ENCODE measurements around the gene SMC2. TPM values are rescaled to one million over a fixed set of nuclear protein-coding genes. Genes with fewer than 3 reads are reported as not detected.

The SMC2 gene
- total and polyA plus RNA-seq, 10 of the 15 experiments (the other 5 are each of a cell fraction or from before 2014, with no cell fraction given), result 22.9 to 116 (median 50.0) TPM

DNA sequence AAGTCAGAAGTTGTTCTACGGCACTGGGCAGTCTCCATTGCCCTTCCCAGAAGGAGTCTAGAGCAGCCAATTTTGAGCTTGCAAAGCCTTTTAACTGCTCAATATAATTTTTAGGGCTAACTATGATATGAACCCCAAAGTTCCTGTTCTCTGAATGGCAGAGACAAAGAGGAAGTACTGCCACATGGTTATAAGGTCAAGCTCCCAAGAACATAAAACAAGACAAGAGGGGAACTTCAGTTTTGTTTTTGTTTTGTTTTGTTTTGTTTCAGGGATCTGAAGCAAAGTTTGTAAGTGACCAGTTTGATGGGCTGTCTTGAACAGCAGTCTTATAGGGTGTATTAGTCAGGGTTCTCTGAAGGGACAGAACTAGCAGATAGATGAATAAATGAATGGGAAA, 11.9 kb upstream of the SMC2 start:
- no TSS peak for BruUV-seq (replicated peaks)
- FAIRE-seq (no peak), ATAC-seq (no peak), DNase-seq (ENCODE audit: low read depth, low spot score) (no peak)
- Histone ChIP-seq H2AFZ (ENCODE audit: control insufficient read depth, low read depth, low read length) (no peak overlapping the region), H3K4me3 (no peak overlapping the region), H3K27ac (ENCODE audit: control insufficient read depth, insufficient read depth) (no peak overlapping the region), H4K20me1 (ENCODE audit: control insufficient read depth, insufficient read depth) (no peaks in the 10 kb centered on the region), H3K4me1 (ENCODE audit: control insufficient read depth, insufficient read depth, low read length) (no peaks in the 10 kb centered on the region), H3K36me3 (ENCODE audit: control insufficient read depth in 2 of 2, insufficient read depth in 2 of 2, low read length in 1 of 2) (no peaks in the 10 kb centered on the region), H3K79me2 (ENCODE audit: control insufficient read depth, insufficient read depth, low read length) (no peaks in the 10 kb centered on the region), H3K9ac (ENCODE audit: control insufficient read depth, insufficient read depth, low read length) (no peak overlapping the region), H3K27me3 (replicated peaks in 1 of 2; ENCODE audit: control insufficient read depth in 2 of 2, insufficient read depth in 2 of 2, low read length in 1 of 2) (no peaks in the 10 kb centered on the region), H3K9me3 (replicated peaks; ENCODE audit: control insufficient read depth, insufficient read depth, low read length) (peaks cover 2% of the 10 kb centered on the region; the same call in 1 of the 3 replicates), H3K4me2 (ENCODE audit: control insufficient read depth, insufficient read depth) (no peak overlapping the region)
- 100% methylated on average over 1 of the region's 1 CpG for WGBS (ENCODE audit: insufficient coverage, insufficient replicate concordance, low lambda C conversion rate, missing lambda C conversion rate)
- ChIA-PET SMC1A (ENCODE audit: uncharacterized antibody, unreplicated experiment) (interaction anchor here (0.6 to 1.6 kb wide), 2 partner anchors 11 to 555 kb away, joined by 3 to 5 read pairs; no protein-coding TSS in a partner anchor), POLR2A (no interaction called here), CTCF (interaction anchor here (0.6 to 1.3 kb wide), 2 partner anchors 11 to 167 kb away, joined by 3 read pairs; partner anchors contain the start of gene SMC2), RAD21 (ENCODE audit: unreplicated experiment) (no interaction called here)
- TF ChIP-seq SMAD1 (IDR thresholded peaks at IDR 0.05; ENCODE audit: low read depth, partially characterized antibody), result no peak
- TF ChIP-seq POLR2AphosphoS5 (IDR thresholded peaks at IDR 0.05; ENCODE audit: low read length), result no peak
- TF ChIP-seq CHD2 (IDR thresholded peaks at IDR 0.05; ENCODE audit: borderline replicate concordance, low read depth, low read length), result no peak
- in situ Hi-C loops (cut with MboI) (no loop called here), intact Hi-C loops (cut with micrococcal nuclease; ENCODE audit: unreplicated experiment) (no loop called here)

DNA sequence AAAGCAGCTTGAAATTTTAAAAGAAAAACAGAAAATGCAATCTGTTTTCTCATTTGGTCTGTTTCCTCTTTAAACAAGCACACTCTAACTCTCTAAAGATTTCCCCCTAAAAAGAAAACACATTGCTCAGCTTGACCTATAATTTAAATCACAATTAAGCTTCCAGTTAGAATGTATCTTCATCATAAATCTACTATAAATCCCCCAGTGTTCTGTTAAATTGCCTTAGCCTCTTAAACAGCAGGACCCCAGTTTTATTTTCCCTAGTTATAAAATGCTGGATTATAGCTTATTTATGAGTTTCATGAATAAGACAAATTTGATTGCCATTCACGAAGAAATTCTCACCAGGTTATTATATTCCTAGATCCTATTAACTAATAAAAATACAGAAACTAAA, 8.6 kb upstream of the SMC2 start:
- H3K4me1 ChIP-seq (ENCODE audit: control insufficient read depth, insufficient read depth, low read length), result peaks cover 3% of the 10 kb centered on the region; the same call in 1 of the 2 replicates
- H3K4me3 ChIP-seq, result no peak overlapping the region
- ATAC-seq, result no peak
- H3K27me3 ChIP-seq (replicated peaks in 1 of 2; ENCODE audit: control insufficient read depth in 2 of 2, insufficient read depth in 2 of 2, low read length in 1 of 2), result no peaks in the 10 kb centered on the region
- ChIA-PET CTCF (no interaction called here), RAD21 (ENCODE audit: unreplicated experiment) (no interaction called here), SMC1A (ENCODE audit: uncharacterized antibody, unreplicated experiment) (interaction anchor here (0.9 kb wide), 1 partner anchor 12 kb away, joined by 3 read pairs; no protein-coding TSS in a partner anchor), POLR2A (no interaction called here)
- no peaks in the 10 kb centered on the region for H4K20me1 ChIP-seq (ENCODE audit: control insufficient read depth, insufficient read depth)
- peaks cover 1% of the 10 kb centered on the region; the same call in 1 of the 3 replicates for H3K9me3 ChIP-seq (replicated peaks; ENCODE audit: control insufficient read depth, insufficient read depth, low read length)
- H2AFZ ChIP-seq (ENCODE audit: control insufficient read depth, low read depth, low read length), result no peak overlapping the region
- no peak for FAIRE-seq
- no peak overlapping the region for H3K27ac ChIP-seq (ENCODE audit: control insufficient read depth, insufficient read depth)
- in situ Hi-C loops (cut with MboI), result no loop called here
- 0% methylated on average over 1 of the region's 1 CpG for WGBS (ENCODE audit: insufficient coverage, insufficient replicate concordance, low lambda C conversion rate, missing lambda C conversion rate)
- no TSS peak for BruUV-seq (replicated peaks)
- no peak overlapping the region for H3K4me2 ChIP-seq (ENCODE audit: control insufficient read depth, insufficient read depth)
- intact Hi-C loops (cut with micrococcal nuclease; ENCODE audit: unreplicated experiment), result no loop called here
- H3K36me3 ChIP-seq (ENCODE audit: control insufficient read depth in 2 of 2, insufficient read depth in 2 of 2, low read length in 1 of 2), result no peaks in the 10 kb centered on the region
- DNase-seq (ENCODE audit: low read depth, low spot score), result no peak
- no peaks in the 10 kb centered on the region for H3K79me2 ChIP-seq (ENCODE audit: control insufficient read depth, insufficient read depth, low read length)
- no peak overlapping the region for H3K9ac ChIP-seq (ENCODE audit: control insufficient read depth, insufficient read depth, low read length)
- TF ChIP-seq SIN3A (IDR thresholded peaks at IDR 0.05; ENCODE audit: low read depth, low read length) (no peak), HDAC2 (IDR thresholded peaks at IDR 0.05) (no peak), PML (IDR thresholded peaks at IDR 0.05; ENCODE audit: low read length) (no peak), BRCA1 (IDR thresholded peaks at IDR 0.05; ENCODE audit: low read depth, low read length) (no peak), ZNF217 (IDR thresholded peaks at IDR 0.05) (no peak), PAX5 (IDR thresholded peaks at IDR 0.05; ENCODE audit: borderline replicate concordance, low read depth, low read length) (no peak), NRF1 (conservative IDR thresholded peaks at IDR 0.05; ENCODE audit: low read depth, low read length) (no peak), JUND (IDR thresholded peaks at IDR 0.05; ENCODE audit: low read depth, low read length) (no peak), IRF4 (IDR thresholded peaks at IDR 0.05; ENCODE audit: low read depth, low read length) (no peak), RBBP5 (conservative IDR thresholded peaks at IDR 0.05) (no peak)
- TF ChIP-seq, protein P1, sequence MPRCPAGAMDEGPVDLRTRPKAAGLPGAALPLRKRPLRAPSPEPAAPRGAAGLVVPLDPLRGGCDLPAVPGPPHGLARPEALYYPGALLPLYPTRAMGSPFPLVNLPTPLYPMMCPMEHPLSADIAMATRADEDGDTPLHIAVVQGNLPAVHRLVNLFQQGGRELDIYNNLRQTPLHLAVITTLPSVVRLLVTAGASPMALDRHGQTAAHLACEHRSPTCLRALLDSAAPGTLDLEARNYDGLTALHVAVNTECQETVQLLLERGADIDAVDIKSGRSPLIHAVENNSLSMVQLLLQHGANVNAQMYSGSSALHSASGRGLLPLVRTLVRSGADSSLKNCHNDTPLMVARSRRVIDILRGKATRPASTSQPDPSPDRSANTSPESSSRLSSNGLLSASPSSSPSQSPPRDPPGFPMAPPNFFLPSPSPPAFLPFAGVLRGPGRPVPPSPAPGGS (IDR thresholded peaks at IDR 0.05; ENCODE audit: borderline replicate concordance, insufficient read depth, low read depth, low read length, poor library complexity, severe bottlenecking), result no peak
- TF ChIP-seq, protein P2, sequence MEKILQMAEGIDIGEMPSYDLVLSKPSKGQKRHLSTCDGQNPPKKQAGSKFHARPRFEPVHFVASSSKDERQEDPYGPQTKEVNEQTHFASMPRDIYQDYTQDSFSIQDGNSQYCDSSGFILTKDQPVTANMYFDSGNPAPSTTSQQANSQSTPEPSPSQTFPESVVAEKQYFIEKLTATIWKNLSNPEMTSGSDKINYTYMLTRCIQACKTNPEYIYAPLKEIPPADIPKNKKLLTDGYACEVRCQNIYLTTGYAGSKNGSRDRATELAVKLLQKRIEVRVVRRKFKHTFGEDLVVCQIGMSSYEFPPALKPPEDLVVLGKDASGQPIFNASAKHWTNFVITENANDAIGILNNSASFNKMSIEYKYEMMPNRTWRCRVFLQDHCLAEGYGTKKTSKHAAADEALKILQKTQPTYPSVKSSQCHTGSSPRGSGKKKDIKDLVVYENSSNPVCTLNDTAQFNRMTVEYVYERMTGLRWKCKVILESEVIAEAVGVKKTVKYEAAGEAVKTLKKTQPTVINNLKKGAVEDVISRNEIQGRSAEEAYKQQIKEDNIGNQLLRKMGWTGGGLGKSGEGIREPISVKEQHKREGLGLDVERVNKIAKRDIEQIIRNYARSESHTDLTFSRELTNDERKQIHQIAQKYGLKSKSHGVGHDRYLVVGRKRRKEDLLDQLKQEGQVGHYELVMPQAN (conservative IDR thresholded peaks at IDR 0.05), result no peak

Data from GM12878 (cell line).